Lung microvascular endothelial cell (primary cell): ENCODE results near the gene WDR18. TPM values are rescaled to one million over a fixed set of nuclear protein-coding genes. Genes with fewer than 3 reads are reported as not detected.
"Not testable (repeated sequence)": the region's sequence is repeated elsewhere in the genome, so short reads cannot be mapped to it uniquely, and the experiment has no call there.

Source experiments
- DNase-seq, 2 donors: peaks; one replicate each; pipeline versions ENCODE4 v3.0.0 to v3.0.0-alpha.2; 2010; ENCODE audit warnings: low read depth in 2 of 2
- total RNA-seq: library from RNA; depleted of rRNA; stranded (reverse); fragments of >200 nt; gene quantifications from 2 replicates; pipeline ENCODE4 v1.2.1, GENCODE V29; 2014

WDR18 gene
- total RNA-seq, 1 donor from 2014 or later, result 74.4 TPM

DNA sequence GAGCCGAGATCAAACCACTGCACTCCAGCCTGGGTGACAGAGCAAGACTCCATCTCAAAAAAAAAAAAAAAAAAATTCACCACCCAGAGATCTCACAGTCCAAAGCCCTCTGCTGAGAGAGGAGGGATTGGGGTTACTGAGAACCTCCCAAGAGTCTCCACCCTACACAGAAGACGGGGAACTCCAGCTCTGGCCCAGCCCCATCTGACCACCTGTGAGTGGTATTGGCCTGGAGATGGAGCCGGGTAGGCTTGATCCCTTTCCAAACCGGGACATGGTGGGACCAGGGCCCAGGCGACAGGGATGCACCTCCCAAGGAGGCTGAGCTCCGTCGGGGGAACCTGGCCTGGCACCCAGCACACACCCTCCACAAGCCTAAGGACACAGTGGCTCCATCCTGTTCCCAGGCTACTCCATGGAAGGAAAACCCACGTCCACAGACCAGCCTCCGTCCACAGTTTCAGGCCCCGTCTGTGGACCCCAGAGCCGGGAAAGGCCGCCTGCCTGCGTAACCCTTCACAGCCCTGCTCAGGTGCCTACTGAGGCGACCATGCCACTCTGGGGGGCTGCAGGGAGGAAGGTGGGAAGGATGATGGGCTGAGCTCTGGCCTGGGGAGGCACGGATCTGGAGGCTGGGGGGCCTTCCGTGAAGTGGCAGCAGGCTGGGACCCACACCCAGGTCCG, 34.9 kb downstream of the WDR18 start:
- DNase-seq, result no peak

DNA sequence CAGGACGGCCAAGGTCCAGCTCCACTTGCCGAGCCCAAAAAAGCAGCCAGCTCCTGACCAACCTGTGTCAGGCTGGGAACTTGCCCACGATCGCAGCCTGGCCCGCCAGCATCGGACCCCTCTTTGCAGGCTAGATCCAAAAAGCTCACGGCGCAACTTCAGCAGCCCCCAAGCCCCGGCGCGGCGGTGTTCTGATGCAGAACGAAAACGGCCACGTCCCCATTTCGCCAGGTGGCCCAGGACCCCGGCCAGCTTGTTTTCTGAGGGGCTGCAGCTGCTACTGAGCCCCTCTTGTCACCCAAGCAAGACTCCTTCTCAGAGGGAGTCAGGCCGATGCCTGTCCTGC, 35.4 kb downstream of the WDR18 start:
- DNase-seq, result no peak

GRCh38 chr19:1019980-1020867, 36.1 kb downstream of the WDR18 start:
- peak in 1 of 2 donors; percentile 28 for DNase-seq

DNA sequence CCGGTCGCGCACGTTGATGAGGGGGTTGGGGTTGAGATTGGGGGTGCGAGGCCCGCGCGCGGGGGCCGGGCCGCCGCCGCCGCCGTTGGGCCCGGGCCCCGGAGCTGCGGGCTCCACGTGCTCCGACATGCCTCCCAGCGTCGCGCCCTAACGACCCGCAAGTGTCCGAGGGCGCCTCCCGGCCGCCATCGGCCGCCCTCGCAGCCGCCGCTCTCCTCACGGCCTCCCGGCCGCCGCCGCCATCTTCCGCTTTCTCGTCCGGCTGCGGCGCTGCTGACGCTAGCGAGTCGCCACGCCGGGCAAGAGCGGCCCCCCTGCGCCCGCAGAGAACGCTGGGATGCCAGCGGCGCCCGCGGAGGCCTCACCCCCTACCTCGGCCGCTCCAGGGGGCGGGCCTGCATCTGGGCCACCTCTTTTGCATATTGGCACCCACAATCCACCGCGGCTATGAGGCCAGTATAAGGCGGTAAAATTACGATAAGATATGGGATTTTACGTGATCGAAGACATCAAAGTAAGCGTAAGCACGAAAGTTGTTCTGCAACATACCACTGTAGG, 36.8 kb downstream of the WDR18 start, which contains the start of gene TMEM259:
TMEM259 (minus strand) TSS at position 256 of the 558 bp plus-strand sequence; CDS start at position 129, 127 bp downstream.
- peak; percentile 97 to 99 for DNase-seq

DNA sequence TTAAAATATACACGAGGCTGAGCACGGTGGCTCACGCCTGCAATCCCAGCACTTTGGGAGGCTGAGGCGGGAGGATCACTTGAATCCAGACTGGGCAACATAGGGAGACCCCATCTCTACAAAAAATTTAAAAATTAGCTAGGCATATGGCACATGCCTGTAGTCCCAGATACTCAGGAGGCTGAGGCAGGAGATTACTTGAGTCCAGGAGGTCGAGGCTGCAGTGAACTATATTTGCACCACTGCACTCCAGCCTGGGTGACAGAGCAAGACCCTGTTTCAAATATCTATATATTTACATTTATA, 39.7 kb downstream of the WDR18 start:
- not testable (repeated sequence) for DNase-seq

GRCh38 chr19:1025080-1025479, 40.9 kb downstream of the WDR18 start:
- not testable (repeated sequence) for DNase-seq

GRCh38 chr19:1025960-1026782, 42.0 kb downstream of the WDR18 start, which contains the start of gene CNN2:
CNN2 (plus strand) TSS chr19:1026608; CDS start chr19:1026662, 54 bp downstream.
- DNase-seq, result peak; percentile 79 to 88

DNA sequence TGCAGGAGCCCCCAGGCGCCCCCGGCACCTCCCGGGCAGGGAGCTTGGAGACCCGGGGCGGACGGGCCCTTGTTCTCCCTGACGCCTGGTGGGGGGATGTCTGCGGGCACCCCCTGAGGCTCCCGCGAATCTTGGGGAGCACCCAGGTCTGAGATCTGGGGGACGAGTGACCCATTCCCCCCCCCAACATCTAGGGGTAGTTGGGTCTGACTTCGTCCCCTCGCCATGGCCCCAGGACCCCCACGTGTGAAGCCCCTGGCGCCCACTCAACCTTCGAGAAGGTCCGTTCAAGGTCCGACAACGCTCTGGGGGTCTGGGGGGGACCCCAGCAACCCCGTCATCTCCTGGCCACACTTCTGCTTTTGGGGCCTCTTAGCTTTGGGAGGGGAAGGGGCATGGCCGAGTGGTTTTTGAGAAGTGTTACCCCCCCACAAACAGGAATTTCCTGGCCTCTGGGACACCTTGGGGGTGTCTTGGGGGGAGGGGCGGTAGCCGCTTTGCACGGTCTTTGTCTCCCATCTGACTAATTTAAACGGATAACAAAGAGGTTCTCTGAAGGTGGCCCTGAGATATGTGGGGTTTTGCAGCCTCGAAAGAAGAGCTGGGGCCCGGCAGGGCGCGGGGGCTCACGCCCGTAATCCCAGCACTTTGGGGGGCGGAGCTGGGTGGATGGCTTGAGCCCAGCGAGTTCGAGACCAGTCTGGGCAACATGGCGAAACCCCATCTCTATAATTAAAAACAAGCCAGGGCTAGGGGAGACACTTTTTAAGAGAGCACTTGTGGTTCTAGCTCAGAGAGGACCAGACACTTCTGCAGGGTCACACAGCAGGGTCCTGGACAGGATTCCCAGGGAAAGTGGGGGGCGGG, 42.9 kb downstream of the WDR18 start:
- DNase-seq, result peak in 1 of 2 donors; percentile 29

GRCh38 chr19:1027650-1028061, 43.5 kb downstream of the WDR18 start:
- no peak for DNase-seq

- peak; percentile 73 to 75 for DNase-seq
These were observed 44.1 kb downstream of the WDR18 start for GRCh38 chr19:1028062-1028926.

GRCh38 chr19:1032264-1032867, 48.2 kb downstream of the WDR18 start:
- DNase-seq, result no peak

DNA sequence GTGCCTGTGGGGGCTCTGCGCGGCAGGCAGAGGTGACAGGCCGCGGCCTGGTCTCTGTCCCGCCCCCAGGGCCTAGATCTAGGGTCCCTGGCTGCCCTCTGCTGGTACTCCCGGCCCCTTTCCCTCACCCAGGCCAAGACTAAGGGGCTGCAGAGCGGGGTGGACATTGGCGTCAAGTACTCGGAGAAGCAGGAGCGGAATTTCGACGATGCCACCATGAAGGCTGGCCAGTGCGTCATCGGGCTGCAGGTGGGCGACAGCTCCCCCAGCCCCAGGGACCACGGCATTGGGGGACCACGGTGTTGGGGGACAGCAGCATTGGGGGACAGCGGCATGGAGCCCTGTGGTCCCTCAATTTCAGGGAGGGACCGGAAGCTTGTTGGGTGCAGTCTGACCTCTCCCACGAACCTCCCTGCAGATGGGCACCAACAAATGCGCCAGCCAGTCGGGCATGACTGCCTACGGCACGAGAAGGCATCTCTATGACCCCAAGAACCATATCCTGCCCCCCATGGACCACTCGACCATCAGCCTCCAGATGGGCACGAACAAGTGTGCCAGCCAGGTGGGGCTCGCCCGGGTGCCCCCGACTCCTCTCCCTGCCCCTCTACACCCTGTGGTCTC, 52.0 kb downstream of the WDR18 start:
- no peak for DNase-seq

- no peak for DNase-seq
These were observed 53.5 kb downstream of the WDR18 start for GRCh38 chr19:1037621-1038064.

- peak in 1 of 2 donors; percentile 41 for DNase-seq
These were observed 55.0 kb downstream of the WDR18 start for GRCh38 chr19:1038978-1039645.

DNA sequence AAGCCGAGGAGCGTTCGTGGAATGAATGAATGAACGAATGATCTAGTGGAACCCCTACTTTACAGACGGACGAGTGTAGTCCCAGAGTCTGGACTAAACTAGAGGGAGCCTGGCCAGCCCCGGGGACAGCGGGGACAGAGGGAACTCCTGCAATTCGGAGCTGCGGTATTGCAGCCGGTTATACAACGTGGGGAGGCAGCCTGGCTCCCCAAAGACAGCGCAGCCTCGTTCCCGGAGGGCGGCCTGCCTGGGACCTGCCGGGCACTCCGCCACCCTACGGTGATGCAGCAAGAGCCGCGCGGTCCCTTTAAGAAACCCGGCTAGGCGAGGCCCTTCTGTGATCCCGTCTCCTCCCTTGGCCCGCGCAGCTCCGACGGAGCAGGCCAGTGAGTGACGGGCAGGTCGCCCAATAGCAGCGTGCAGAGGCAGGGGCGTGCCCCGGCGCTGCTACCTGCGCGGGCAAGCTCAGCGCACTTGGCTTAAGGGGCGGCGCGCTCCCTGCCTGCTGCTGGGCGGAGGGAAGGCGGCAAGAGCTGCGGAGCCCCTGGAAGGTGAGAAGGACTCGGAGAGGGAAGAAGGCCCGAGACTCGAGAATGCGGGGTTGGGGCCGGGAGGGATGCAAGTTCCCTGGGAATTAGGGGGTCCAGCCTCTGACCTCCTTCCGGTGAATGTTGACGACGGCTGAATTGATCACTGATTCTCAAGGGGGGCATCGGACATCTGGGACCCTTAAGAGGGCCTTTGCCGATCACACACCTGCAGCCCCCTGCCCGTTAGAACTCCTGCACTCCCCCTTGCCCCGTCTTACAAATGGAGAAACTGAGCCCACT, 55.7 kb downstream of the WDR18 start, which contains the start of gene ABCA7:
ABCA7 (plus strand) TSS at position 462 of the 830 bp plus-strand sequence. CDS start 1,255 bp downstream, outside the sequence.
- peak; percentile 97 to 98 for DNase-seq

DNA sequence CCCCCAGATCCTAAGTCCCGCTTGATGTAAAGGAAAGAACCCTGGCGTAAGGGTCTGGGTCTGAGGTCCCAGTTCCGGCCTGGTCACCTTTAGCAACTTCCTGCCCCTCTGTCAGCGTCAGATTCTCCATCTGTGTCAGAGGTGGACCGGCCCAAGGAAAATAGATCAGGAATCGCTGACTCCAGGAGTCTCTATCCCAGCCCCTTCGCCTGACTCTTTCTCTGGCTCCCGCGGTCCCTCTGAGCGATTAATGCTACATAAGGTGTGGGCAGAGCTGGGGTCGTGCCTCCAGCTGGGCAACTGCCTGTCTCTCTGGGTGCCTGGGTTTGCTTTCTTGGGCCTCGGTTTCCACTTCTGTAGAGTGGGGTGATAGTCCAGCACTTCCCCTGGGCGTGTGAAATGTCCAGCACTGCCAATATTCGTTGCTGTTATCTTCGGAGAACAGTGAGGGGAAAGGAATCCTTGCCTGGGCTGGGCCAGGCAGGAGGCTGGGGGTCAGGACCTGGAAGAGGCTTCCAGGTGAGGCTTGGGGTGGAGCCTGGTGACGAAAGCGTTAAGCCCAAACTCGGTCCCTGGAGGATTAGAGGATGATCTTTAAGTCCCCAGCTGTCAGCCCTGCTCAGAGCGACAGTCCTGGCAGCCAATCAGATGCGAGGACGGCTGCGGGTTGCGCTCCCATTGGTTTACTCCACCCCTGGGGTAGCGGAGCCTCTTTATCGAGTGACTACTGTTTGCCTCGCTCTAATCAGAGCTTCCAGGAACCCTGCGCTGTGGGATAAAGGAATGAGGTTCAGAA, 56.5 kb downstream of the WDR18 start:
- peak; percentile 93 for DNase-seq
